Measurements from ENCODE around the gene STK32B. TPM values are rescaled to one million over a fixed set of nuclear protein-coding genes. Genes with fewer than 3 reads are reported as not detected.

Gene STK32B
- polyA plus RNA-seq, 2 of the 4 experiments (the other 2 are of a cell fraction): 7.6 to 12.1 TPM

DNA sequence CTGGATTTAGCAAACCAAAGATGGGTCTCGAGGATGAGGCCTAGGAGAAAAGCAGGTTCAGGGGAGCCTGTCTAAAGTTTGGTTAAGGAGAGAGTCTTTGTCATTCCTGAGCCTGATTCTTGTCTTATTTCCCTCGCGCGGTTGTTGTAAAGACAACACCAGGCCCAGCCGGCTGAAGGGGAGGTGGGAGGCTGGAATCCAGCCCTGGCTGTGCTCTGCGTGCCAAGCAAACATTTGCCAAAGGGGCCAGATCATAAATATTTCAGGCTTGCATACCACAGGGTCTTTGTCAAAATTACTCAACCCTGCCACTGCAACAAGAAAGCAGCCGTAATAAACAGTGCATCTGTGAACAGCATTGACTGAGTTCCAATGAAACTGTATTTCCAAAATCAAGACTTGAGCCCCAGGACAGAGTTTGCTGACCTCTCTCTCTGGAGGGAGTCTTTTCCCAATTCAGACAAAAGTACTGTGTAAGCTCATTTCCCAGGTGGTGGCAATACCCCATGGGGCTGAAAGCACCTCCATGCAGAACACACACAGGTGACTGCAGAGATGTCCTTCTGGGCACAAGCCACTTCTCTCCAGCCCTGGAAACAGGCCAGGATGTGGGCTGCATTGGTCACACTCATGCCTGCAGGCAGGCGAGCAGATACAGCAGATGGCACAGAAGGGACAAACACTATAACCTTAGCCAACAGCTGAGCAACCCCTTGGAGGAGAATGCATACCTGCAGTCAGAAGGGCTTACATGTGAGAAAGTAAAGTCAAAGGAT lies 320.3 kb downstream of the STK32B start (continued):
- TF ChIP-seq HOXB13 (CRISPR knock-in tag; IDR thresholded peaks at IDR 0.05; ENCODE audit: low read depth) (peak; percentile 30; the same call in 1 of the 2 replicates), FOSB (CRISPR knock-in tag; IDR thresholded peaks at IDR 0.05) (no peak), ESRRA (IDR thresholded peaks at IDR 0.05; ENCODE audit: borderline replicate concordance, low read length) (no peak), ZSCAN20 (CRISPR knock-in tag; IDR thresholded peaks at IDR 0.05) (no peak), HOXB5 (CRISPR knock-in tag; IDR thresholded peaks at IDR 0.05) (0 out of 2 replicates have a peak, but pooled peaks have one; percentile 52)

DNA sequence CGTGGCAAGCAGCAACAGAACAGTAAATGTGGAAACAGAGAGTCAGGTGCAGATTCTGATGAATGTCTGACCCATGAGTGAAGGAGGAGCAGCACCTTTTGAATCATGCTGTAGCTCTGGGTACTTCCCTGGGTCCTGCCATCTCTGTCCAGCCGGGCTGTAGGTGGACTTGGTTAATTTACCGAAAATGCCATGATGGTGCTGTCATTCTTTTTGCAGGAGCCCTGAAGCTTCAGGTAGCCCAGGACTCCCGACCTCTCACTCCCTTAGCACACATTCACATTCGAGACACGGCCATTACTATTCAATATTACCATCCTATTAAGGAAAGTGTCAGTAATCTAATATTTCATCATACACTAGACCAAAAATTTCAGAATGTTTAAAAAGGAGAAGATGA lies 320.9 kb downstream of the STK32B start:
- peaks cover 50% of the 10 kb centered on the region for H3K4me1 ChIP-seq
- H3K9me3 ChIP-seq: no peaks in the 10 kb centered on the region
- WGBS (ENCODE audit: missing lambda C conversion rate): 68% methylated on average over 6 of the region's 6 CpGs
- H3K4me3 ChIP-seq: no peak overlapping the region
- peak overlapping the region; percentile 57 to 86; a peak in 5 of 6 replicates for H3K27ac ChIP-seq
- peak in 1 of 2 experiments; percentile 20; a peak in 2 of 6 replicates for ATAC-seq
- DNase-seq (ENCODE audit: low read depth in 1 of 2, low spot score in 1 of 2): no peak
- POLR2A ChIA-PET: interaction anchor here (0.6 kb wide), 1 partner anchor 13 kb away, joined by 6 read pairs; no protein-coding TSS in a partner anchor
- CTCF ChIA-PET: interaction anchor here (1.3 to 1.7 kb wide), 2 partner anchors 28 to 322 kb away, joined by 3 to 5 read pairs; no protein-coding TSS in a partner anchor
- no peak for FAIRE-seq
- peak overlapping the region; percentile 68 for H3K4me2 ChIP-seq
- TF ChIP-seq HDAC2 (IDR thresholded peaks at IDR 0.05): no peak
- no peak for TF ChIP-seq ZNF302 (CRISPR knock-in tag; IDR thresholded peaks at IDR 0.05)
- TF ChIP-seq SREBF2 (IDR thresholded peaks at IDR 0.05): no peak
- no peak for TF ChIP-seq FOSL2 (IDR thresholded peaks at IDR 0.05)
- TF ChIP-seq FOSL2 (CRISPR knock-in tag; IDR thresholded peaks at IDR 0.05): no peak
- TF ChIP-seq CBX8 (IDR thresholded peaks at IDR 0.05): no peak
- no peak for TF ChIP-seq USF2 (IDR thresholded peaks at IDR 0.05)
- TF ChIP-seq, protein P1, sequence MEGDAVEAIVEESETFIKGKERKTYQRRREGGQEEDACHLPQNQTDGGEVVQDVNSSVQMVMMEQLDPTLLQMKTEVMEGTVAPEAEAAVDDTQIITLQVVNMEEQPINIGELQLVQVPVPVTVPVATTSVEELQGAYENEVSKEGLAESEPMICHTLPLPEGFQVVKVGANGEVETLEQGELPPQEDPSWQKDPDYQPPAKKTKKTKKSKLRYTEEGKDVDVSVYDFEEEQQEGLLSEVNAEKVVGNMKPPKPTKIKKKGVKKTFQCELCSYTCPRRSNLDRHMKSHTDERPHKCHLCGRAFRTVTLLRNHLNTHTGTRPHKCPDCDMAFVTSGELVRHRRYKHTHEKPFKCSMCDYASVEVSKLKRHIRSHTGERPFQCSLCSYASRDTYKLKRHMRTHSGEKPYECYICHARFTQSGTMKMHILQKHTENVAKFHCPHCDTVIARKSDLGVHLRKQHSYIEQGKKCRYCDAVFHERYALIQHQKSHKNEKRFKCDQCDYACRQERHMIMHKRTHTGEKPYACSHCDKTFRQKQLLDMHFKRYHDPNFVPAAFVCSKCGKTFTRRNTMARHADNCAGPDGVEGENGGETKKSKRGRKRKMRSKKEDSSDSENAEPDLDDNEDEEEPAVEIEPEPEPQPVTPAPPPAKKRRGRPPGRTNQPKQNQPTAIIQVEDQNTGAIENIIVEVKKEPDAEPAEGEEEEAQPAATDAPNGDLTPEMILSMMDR (IDR thresholded peaks at IDR 0.05): no peak
- TF ChIP-seq ELK1 (IDR thresholded peaks at IDR 0.05; ENCODE audit: low read depth, low read length): no peak
- TF ChIP-seq E2F6 (IDR thresholded peaks at IDR 0.05; ENCODE audit: borderline replicate concordance, low read depth): no peak
- TF ChIP-seq FOSB (CRISPR knock-in tag; IDR thresholded peaks at IDR 0.05): no peak
- TF ChIP-seq, protein P2, sequence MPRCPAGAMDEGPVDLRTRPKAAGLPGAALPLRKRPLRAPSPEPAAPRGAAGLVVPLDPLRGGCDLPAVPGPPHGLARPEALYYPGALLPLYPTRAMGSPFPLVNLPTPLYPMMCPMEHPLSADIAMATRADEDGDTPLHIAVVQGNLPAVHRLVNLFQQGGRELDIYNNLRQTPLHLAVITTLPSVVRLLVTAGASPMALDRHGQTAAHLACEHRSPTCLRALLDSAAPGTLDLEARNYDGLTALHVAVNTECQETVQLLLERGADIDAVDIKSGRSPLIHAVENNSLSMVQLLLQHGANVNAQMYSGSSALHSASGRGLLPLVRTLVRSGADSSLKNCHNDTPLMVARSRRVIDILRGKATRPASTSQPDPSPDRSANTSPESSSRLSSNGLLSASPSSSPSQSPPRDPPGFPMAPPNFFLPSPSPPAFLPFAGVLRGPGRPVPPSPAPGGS (IDR thresholded peaks at IDR 0.05): no peak

GRCh38 chr4:5373327-5373726 lies 322.0 kb downstream of the STK32B start:
- no peaks in the 10 kb centered on the region for H3K9me3 ChIP-seq
- no peak overlapping the region for H3K4me3 ChIP-seq
- 98% methylated on average over 4 of the region's 4 CpGs for WGBS (ENCODE audit: missing lambda C conversion rate)
- no peak for FAIRE-seq
- DNase-seq (ENCODE audit: low read depth in 1 of 2, low spot score in 1 of 2): no peak
- no peak overlapping the region for H3K4me2 ChIP-seq
- POLR2A ChIA-PET: no interaction called here
- no peak for ATAC-seq
- TF ChIP-seq JUNB (IDR thresholded peaks at IDR 0.05) (no peak), MAZ (IDR thresholded peaks at IDR 0.05; ENCODE audit: borderline replicate concordance, low read depth, low read length) (no peak), JUN (IDR thresholded peaks at IDR 0.05) (no peak), POLR2AphosphoS2 (conservative IDR thresholded peaks at IDR 0.05; ENCODE audit: low read length) (no peak), CHD4 (IDR thresholded peaks at IDR 0.05; ENCODE audit: borderline replicate concordance) (no peak), PBX3 (IDR thresholded peaks at IDR 0.05) (no peak), USF2 (IDR thresholded peaks at IDR 0.05) (no peak), EP300 (IDR thresholded peaks at IDR 0.05) (no peak), ZNF302 (CRISPR knock-in tag; IDR thresholded peaks at IDR 0.05) (no peak), KDM1A (IDR thresholded peaks at IDR 0.05; ENCODE audit: low read depth) (no peak)
- H3K4me1 ChIP-seq: peaks cover 41% of the 10 kb centered on the region
- peak overlapping the region in 1 of 2 experiments; percentile 86; a peak in 3 of 6 replicates for H3K27ac ChIP-seq
- CTCF ChIA-PET: interaction anchor here (0.9 to 1.7 kb wide), 2 partner anchors 36 to 323 kb away, joined by 3 to 5 read pairs; no protein-coding TSS in a partner anchor

Measured in A549 (cell line).